HepG2 (cell line): ENCODE measurements around the gene HSPA5. TPM values are rescaled to one million over a fixed set of nuclear protein-coding genes. Genes with fewer than 3 reads are reported as not detected.

Experiments
- ELF4 ChIP-seq: sonication (generic); formaldehyde crosslinking; IDR thresholded peaks from 2 replicates; pipeline ENCODE4 v1.5.0; 2020; ENCODE audit warnings: missing genetic modification reagents, mild to moderate bottlenecking, moderate library complexity, borderline replicate concordance
- FLYWCH1 ChIP-seq: sonication (generic); formaldehyde crosslinking; IDR thresholded peaks from 2 replicates; pipeline ENCODE4 v1.8.1; 2023; ENCODE audit warnings: mild to moderate bottlenecking, missing genetic modification reagents
- GPBP1L1 ChIP-seq: sonication (generic); formaldehyde crosslinking; IDR thresholded peaks from 2 replicates; pipeline ENCODE4 v1.5.0; 2020; ENCODE audit warnings: mild to moderate bottlenecking, missing genetic modification reagents
- HHEX ChIP-seq: IDR thresholded peaks from 2 replicates; pipeline ENCODE4 v1.6.1; 2016; ENCODE audit warnings: control low read depth
- HNRNPL ChIP-seq: fragments of 200-400 bp; formaldehyde crosslinking; IDR thresholded peaks from 2 replicates; pipeline ENCODE4 v1.6.1; 2017; ENCODE audit warnings: mild to moderate bottlenecking, low read depth, low read length
- NONO ChIP-seq, 2 experiments: fragments of 450-650 bp in 1 of 2; sonication (generic) in 1 of 2; formaldehyde crosslinking in 1 of 2; IDR thresholded peaks in 1 of 2; conservative IDR thresholded peaks in 1 of 2; 2 replicates each; pipeline versions ENCODE4 v1.6.1 to v1.8.0; 2017 to 2022; ENCODE audit warnings: mild to moderate bottlenecking in 1 of 2, missing genetic modification reagents in 1 of 2, moderate library complexity in 1 of 2
- ONECUT2 ChIP-seq: sonication (generic); formaldehyde crosslinking; IDR thresholded peaks from 2 replicates; pipeline ENCODE4 v1.4.0; 2020; ENCODE audit warnings: missing genetic modification reagents
- PRMT3 ChIP-seq: sonication (generic); formaldehyde crosslinking; IDR thresholded peaks from 2 replicates; pipeline ENCODE4 v1.8.1; 2022; ENCODE audit warnings: low read depth, mild to moderate bottlenecking, moderate library complexity, missing genetic modification reagents, borderline replicate concordance
- RBAK ChIP-seq: sonication (generic); formaldehyde crosslinking; IDR thresholded peaks from 2 replicates; pipeline ENCODE4 v1.5.1; 2020; ENCODE audit warnings: mild to moderate bottlenecking, missing genetic modification reagents
- RELA ChIP-seq: sonication (generic); formaldehyde crosslinking; IDR thresholded peaks from 2 replicates; pipeline ENCODE4 v1.4.0; 2020; ENCODE audit warnings: missing genetic modification reagents
- RFX5 ChIP-seq: IDR thresholded peaks from 2 replicates; pipeline ENCODE4 v1.6.1; 2011; ENCODE audit warnings: low read depth, low read length, improper control_type of control experiment
- SMAD1 ChIP-seq: sonication (generic); formaldehyde crosslinking; IDR thresholded peaks from 2 replicates; pipeline ENCODE4 v1.4.0; 2020; ENCODE audit warnings: missing genetic modification reagents, low read depth, mild to moderate bottlenecking, borderline replicate concordance
- SNAPC4 ChIP-seq: sonication (generic); formaldehyde crosslinking; IDR thresholded peaks from 2 replicates; pipeline ENCODE4 v1.4.0; 2020; ENCODE audit warnings: mild to moderate bottlenecking, missing genetic modification reagents
- ZNF263 ChIP-seq: sonication (generic); formaldehyde crosslinking; IDR thresholded peaks from 2 replicates; pipeline ENCODE4 v1.4.0; 2020; ENCODE audit warnings: missing genetic modification reagents
- ZNF563 ChIP-seq: sonication (generic); formaldehyde crosslinking; IDR thresholded peaks from 2 replicates; pipeline ENCODE4 v1.8.0; 2022; ENCODE audit warnings: mild to moderate bottlenecking, moderate library complexity, missing genetic modification reagents
- ZNF569 ChIP-seq: sonication (generic); formaldehyde crosslinking; IDR thresholded peaks from 2 replicates; pipeline ENCODE4 v1.5.0; 2020; ENCODE audit warnings: mild to moderate bottlenecking, missing genetic modification reagents, moderate library complexity, borderline replicate concordance
- ZNF644 ChIP-seq: IDR thresholded peaks from 2 replicates; pipeline ENCODE4 v1.6.1; 2016; ENCODE audit warnings: low read depth
- polyA plus RNA-seq, 8 experiments: library from polyadenylated mRNA; depleted of rRNA in 3 of 8; stranded (reverse) in 7 of 8; unstranded in 1 of 8; fragments of >200 nt; fragmentation: Illumina TruSeq in 4 of 8; extraction: Trizol in 4 of 8; gene quantifications; 2 replicates each; pipeline versions ENCODE4 v1.2.1 to v1.2.3, GENCODE V29; 2011 to 2016; ENCODE audit warnings: low read depth in 4 of 8, missing spikeins in 1 of 8, mixed read lengths in 1 of 8; ENCODE audit not compliant: insufficient read depth in 1 of 8
- total RNA-seq, 5 experiments: library from RNA; depleted of rRNA; stranded (reverse); fragments of >200 nt; fragmentation: Illumina TruSeq; extraction: Trizol; gene quantifications; 2 replicates each; pipeline ENCODE4 v1.2.3, GENCODE V29; 2016; ENCODE audit warnings: low read depth in 1 of 5
- TF ChIP-seq, protein P1 (sequence below): IDR thresholded peaks from 2 replicates; pipeline ENCODE4 v1.4.0; 2020; ENCODE audit warnings: mild to moderate bottlenecking, missing genetic modification reagents

Gene HSPA5
- total and polyA plus RNA-seq, 2 of the 13 experiments (the other 11 are each of a cell fraction or from before 2014, with no cell fraction given), result 201 to 206 TPM

- TF ChIP-seq ZNF644 (no peak), GPBP1L1 (CRISPR knock-in tag) (no peak), PRMT3 (CRISPR knock-in tag) (no peak), ZNF263 (CRISPR knock-in tag) (no peak), RELA (no peak), RBAK (CRISPR knock-in tag) (no peak), SNAPC4 (CRISPR knock-in tag) (no peak), NONO (IDR thresholded peaks at IDR 0.05) (no peak), NONO (CRISPR knock-in tag; conservative IDR thresholded peaks at IDR 0.05) (no peak), HNRNPL (no peak), ELF4 (CRISPR knock-in tag) (no peak), RFX5 (no peak), ZNF569 (CRISPR knock-in tag) (no peak), ZNF563 (CRISPR knock-in tag) (no peak), ONECUT2 (CRISPR knock-in tag) (no peak), SMAD1 (CRISPR knock-in tag) (no peak), HHEX (CRISPR knock-in tag) (no peak), FLYWCH1 (CRISPR knock-in tag) (no peak)
- TF ChIP-seq, protein P1, sequence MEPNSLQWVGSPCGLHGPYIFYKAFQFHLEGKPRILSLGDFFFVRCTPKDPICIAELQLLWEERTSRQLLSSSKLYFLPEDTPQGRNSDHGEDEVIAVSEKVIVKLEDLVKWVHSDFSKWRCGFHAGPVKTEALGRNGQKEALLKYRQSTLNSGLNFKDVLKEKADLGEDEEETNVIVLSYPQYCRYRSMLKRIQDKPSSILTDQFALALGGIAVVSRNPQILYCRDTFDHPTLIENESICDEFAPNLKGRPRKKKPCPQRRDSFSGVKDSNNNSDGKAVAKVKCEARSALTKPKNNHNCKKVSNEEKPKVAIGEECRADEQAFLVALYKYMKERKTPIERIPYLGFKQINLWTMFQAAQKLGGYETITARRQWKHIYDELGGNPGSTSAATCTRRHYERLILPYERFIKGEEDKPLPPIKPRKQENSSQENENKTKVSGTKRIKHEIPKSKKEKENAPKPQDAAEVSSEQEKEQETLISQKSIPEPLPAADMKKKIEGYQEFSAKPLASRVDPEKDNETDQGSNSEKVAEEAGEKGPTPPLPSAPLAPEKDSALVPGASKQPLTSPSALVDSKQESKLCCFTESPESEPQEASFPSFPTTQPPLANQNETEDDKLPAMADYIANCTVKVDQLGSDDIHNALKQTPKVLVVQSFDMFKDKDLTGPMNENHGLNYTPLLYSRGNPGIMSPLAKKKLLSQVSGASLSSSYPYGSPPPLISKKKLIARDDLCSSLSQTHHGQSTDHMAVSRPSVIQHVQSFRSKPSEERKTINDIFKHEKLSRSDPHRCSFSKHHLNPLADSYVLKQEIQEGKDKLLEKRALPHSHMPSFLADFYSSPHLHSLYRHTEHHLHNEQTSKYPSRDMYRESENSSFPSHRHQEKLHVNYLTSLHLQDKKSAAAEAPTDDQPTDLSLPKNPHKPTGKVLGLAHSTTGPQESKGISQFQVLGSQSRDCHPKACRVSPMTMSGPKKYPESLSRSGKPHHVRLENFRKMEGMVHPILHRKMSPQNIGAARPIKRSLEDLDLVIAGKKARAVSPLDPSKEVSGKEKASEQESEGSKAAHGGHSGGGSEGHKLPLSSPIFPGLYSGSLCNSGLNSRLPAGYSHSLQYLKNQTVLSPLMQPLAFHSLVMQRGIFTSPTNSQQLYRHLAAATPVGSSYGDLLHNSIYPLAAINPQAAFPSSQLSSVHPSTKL, result no peak
Observed at GRCh38 chr9:125255781-125256391, 14.7 kb upstream of the HSPA5 start (continued).
